Loucy (cell line): ENCODE measurements around the gene NOL12.

Source experiments
- H2AFZ ChIP-seq: fragments of 200-600 bp; sonication (generic); 2 replicates; pipeline ENCODE4 v1.6.0; 2016; ENCODE audit warnings: antibody characterized with exemption, mild to moderate bottlenecking, low read length, moderate library complexity
- H3F3A ChIP-seq: fragments of 200-600 bp; 2 replicates; pipeline ENCODE4 v1.6.0; 2016; ENCODE audit warnings: antibody characterized with exemption, low read depth, mild to moderate bottlenecking
- H3K27me3 ChIP-seq: fragments of 200-600 bp; sonication (generic); 2 replicates; pipeline ENCODE4 v1.6.1; 2014; ENCODE audit warnings: low read length, mild to moderate bottlenecking; ENCODE audit not compliant: insufficient read depth, poor library complexity, severe bottlenecking
- H3K36me3 ChIP-seq: fragments of 200-600 bp; sonication (generic); 2 replicates; pipeline ENCODE4 v1.6.1; 2016; ENCODE audit warnings: low read length; ENCODE audit not compliant: insufficient read depth
- H3K4me1 ChIP-seq: fragments of 200-600 bp; sonication (generic); 2 replicates; pipeline ENCODE4 v1.5.1; 2014; ENCODE audit warnings: low read length, mild to moderate bottlenecking; ENCODE audit not compliant: insufficient read depth, poor library complexity, severe bottlenecking
- H3K4me2 ChIP-seq: fragments of 200-600 bp; sonication (generic); 2 replicates; pipeline ENCODE4 v1.6.0; 2014; ENCODE audit warnings: antibody characterized with exemption, low read length, low read depth, mild to moderate bottlenecking; ENCODE audit not compliant: poor library complexity, severe bottlenecking
- H3K4me3 ChIP-seq: fragments of 200-600 bp; sonication (generic); 2 replicates; pipeline ENCODE4 v1.5.1; 2014; ENCODE audit warnings: low read length, mild to moderate bottlenecking, mixed read lengths; ENCODE audit not compliant: poor library complexity, severe bottlenecking
- H3K79me2 ChIP-seq: fragments of 200-600 bp; sonication (generic); 2 replicates; pipeline ENCODE4 v1.6.1; 2014; ENCODE audit warnings: low read length; ENCODE audit not compliant: insufficient read depth
- H3K9ac ChIP-seq: fragments of 200-600 bp; sonication (generic); 2 replicates; pipeline ENCODE4 v1.6.0; 2014; ENCODE audit warnings: mild to moderate bottlenecking, low read depth, low read length, moderate library complexity; ENCODE audit not compliant: poor library complexity, severe bottlenecking
- H3K9me2 ChIP-seq: fragments of 200-600 bp; sonication (generic); replicated peaks from 2 replicates; pipeline ENCODE4 v1.6.1; 2016; ENCODE audit warnings: low read depth, low read length, mixed read lengths
- H3K9me3 ChIP-seq: fragments of 200-600 bp; sonication (generic); 2 replicates; pipeline ENCODE4 v1.6.1; 2014; ENCODE audit warnings: mild to moderate bottlenecking, antibody characterized with exemption, low read length, low read depth; ENCODE audit not compliant: insufficient read depth
- H4K20me1 ChIP-seq: fragments of 200-600 bp; sonication (generic); 2 replicates; pipeline ENCODE4 v1.6.0; 2014; ENCODE audit warnings: antibody characterized with exemption, low read length, mild to moderate bottlenecking; ENCODE audit not compliant: insufficient read depth, poor library complexity, severe bottlenecking
- EZH2phosphoT487 ChIP-seq: fragments of 200-600 bp; IDR thresholded peaks from 2 replicates; pipeline ENCODE4 v1.6.1; 2018; ENCODE audit warnings: antibody characterized with exemption, mild to moderate bottlenecking, moderate library complexity, borderline replicate concordance
- TF ChIP-seq, protein P1 (sequence below): fragments of 200-600 bp; sonication (generic); conservative IDR thresholded peaks from 2 replicates; pipeline ENCODE4 v1.5.1; 2014; ENCODE audit warnings: mild to moderate bottlenecking, antibody characterized with exemption, low read length

NOL12 gene

DNA sequence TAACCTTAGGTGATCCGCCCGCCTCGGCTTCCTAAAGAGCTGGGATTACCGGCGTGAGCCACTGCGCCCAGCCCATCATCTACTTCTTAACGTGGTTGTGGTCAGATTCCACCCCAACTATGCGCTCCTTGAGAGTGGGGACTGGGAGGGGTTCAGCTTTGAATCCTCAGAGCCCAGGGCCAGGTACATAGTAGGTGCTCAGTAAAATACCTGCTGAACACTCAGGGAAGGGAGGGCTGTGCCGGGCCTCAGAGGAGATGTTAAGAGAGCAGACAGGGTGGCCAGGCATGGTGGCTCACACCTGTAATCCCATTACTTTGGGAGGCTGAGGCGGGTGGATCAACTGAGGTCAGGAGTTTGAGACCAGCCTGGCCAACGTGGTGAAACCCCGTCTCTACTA, 11.9 kb upstream of the NOL12 start:
- Histone ChIP-seq H3K79me2 (peaks cover 56% of the 10 kb centered on the region), H3K9me2 (no peaks in the 10 kb centered on the region), H3F3A (0 out of 2 replicates have a peak, but pooled peaks cover 9% of the 10 kb centered on the region), H3K27me3 (no peaks in the 10 kb centered on the region), H3K4me2 (peak overlapping the region; percentile 89), H3K9me3 (no peaks in the 10 kb centered on the region), H3K36me3 (peaks cover 6% of the 10 kb centered on the region; the same call in 1 of the 2 replicates), H4K20me1 (peaks cover 14% of the 10 kb centered on the region), H2AFZ (no peak overlapping the region), H3K4me3 (peak overlapping the region; percentile 86), H3K9ac (peak overlapping the region; percentile 99), H3K4me1 (peaks cover 37% of the 10 kb centered on the region)
- TF ChIP-seq, protein P1, sequence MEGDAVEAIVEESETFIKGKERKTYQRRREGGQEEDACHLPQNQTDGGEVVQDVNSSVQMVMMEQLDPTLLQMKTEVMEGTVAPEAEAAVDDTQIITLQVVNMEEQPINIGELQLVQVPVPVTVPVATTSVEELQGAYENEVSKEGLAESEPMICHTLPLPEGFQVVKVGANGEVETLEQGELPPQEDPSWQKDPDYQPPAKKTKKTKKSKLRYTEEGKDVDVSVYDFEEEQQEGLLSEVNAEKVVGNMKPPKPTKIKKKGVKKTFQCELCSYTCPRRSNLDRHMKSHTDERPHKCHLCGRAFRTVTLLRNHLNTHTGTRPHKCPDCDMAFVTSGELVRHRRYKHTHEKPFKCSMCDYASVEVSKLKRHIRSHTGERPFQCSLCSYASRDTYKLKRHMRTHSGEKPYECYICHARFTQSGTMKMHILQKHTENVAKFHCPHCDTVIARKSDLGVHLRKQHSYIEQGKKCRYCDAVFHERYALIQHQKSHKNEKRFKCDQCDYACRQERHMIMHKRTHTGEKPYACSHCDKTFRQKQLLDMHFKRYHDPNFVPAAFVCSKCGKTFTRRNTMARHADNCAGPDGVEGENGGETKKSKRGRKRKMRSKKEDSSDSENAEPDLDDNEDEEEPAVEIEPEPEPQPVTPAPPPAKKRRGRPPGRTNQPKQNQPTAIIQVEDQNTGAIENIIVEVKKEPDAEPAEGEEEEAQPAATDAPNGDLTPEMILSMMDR, result no peak
- no peak for TF ChIP-seq EZH2phosphoT487

DNA sequence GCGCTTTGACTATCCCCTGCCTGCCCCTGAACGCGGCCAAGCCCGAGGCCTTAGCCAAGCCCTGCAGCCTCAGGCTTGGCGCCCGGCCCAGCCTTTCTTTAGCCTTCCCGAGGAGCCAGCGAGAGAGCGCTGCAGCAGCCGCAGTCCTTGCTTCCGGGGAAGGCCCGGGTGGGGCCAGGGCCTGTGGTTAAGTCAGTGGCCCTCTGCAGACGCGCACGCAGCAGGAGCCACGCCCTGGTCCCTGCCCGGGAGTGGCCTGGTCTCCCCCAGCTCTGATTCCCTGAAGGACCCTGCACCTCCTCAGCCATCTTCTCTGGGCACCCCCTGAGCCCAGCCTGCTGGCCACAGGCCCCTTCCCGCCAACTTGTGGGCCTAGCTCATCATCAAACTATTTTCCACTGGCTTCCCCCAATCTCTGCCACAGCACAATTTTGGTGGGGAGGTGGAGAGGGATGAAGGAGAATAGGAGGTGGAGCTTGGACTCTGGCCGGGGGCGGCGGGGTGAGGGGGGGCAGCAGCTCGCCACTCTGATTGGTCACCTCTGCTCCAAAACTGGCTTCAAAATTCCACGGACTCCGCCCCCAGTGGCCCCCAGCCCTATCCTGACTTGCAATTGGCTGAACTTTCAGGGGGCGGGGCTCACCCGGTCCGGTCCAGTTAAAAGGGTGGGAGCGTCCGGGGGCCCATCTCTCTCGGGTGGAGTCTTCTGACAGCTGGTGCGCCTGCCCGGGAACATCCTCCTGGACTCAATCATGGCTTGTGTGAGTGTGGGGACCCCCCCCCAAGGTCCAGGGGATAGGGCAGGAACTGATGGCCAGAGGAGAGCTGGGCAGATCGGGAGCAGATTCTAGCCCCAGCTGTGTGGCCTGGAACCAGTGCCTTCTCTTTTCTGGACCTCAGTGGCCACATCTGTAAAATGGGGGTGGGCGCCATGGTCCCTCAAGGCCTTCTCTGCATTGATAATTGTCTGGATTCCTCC, 10.9 kb upstream of the NOL12 start, which contains the start of gene LGALS1:
TSS of gene LGALS1 (plus strand) at position 686 of the 979 bp plus-strand sequence. CDS start at position 753, 67 bp downstream.
- peaks cover 14% of the 10 kb centered on the region; the same call in 1 of the 2 replicates for H3K36me3 ChIP-seq
- H2AFZ ChIP-seq, result peak within 1 kb of the TSS; percentile 53; the same call in 1 of the 2 replicates
- H3K27me3 ChIP-seq, result no peaks in the 10 kb centered on the region
- TF ChIP-seq, protein P1, result no peak
- no peak for TF ChIP-seq EZH2phosphoT487
- peaks cover 61% of the 10 kb centered on the region for H3K79me2 ChIP-seq
- peak within 1 kb of the TSS; percentile 86 for H3K4me3 ChIP-seq
- no peaks in the 10 kb centered on the region for H3K9me2 ChIP-seq
- peaks cover 15% of the 10 kb centered on the region; the same call in 1 of the 2 replicates for H3F3A ChIP-seq
- peaks cover 37% of the 10 kb centered on the region for H3K4me1 ChIP-seq
- peak within 1 kb of the TSS; percentile 99 for H3K9ac ChIP-seq
- peaks cover 14% of the 10 kb centered on the region for H4K20me1 ChIP-seq
- peak within 1 kb of the TSS; percentile 89 for H3K4me2 ChIP-seq
- H3K9me3 ChIP-seq, result no peaks in the 10 kb centered on the region

DNA sequence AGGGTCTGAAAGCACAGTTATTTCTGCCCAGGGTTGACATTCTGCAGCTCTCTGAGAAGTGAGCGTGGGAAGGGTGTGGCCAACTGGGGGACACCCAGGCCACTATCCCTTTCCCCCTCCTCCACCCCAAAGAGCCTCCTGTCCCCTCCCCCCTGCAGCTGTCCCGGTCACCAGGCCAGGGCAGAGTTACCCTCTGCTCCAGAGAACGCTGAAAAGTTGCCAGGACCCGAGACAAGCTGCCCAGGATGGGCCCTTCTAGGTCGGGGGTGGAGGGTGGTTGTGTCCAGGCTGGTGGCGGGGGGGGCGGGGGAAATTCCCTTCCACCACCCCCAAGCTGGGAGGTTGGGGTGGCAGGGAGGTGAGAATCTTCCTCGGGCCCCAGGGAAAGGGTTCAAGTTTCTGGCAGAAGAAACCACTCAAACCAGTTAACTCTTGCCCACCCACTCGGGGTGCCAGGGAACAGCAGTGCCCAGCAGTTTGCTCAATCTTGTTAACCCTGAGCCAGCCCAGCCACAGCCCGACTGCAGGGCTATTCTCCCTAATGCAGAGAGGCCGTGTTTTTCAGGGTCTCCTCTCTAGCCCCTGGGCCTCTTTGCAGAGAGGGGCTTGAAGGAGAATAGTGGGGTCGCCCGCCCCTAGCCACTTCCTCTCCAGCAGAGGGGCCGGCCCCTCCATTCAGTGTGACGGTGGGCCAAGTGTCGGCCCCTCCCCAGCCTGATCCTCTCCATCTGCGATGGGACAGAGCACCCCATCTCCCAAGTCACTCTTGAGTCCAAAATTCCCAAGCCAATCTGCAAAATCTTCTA, 10.0 kb upstream of the NOL12 start:
- peak overlapping the region; percentile 99 for H3K9ac ChIP-seq
- no peaks in the 10 kb centered on the region for H3K27me3 ChIP-seq
- no peak overlapping the region for H2AFZ ChIP-seq
- H3K4me1 ChIP-seq, result peaks cover 38% of the 10 kb centered on the region
- peaks cover 14% of the 10 kb centered on the region; the same call in 1 of the 2 replicates for H3K36me3 ChIP-seq
- TF ChIP-seq, protein P1, result no peak
- TF ChIP-seq EZH2phosphoT487, result no peak
- peaks cover 14% of the 10 kb centered on the region for H4K20me1 ChIP-seq
- peak overlapping the region; percentile 86 for H3K4me3 ChIP-seq
- peak overlapping the region; percentile 89 for H3K4me2 ChIP-seq
- H3K9me3 ChIP-seq, result no peaks in the 10 kb centered on the region
- no peaks in the 10 kb centered on the region for H3K9me2 ChIP-seq
- H3K79me2 ChIP-seq, result peaks cover 61% of the 10 kb centered on the region
- H3F3A ChIP-seq, result peaks cover 17% of the 10 kb centered on the region; the same call in 1 of the 2 replicates
